Vagina (tissue), 2 donors: ENCODE data around the gene TTC33. TPM values are rescaled to one million over a fixed set of nuclear protein-coding genes. Genes with fewer than 3 reads are reported as not detected.

Source experiments
- DNase-seq, 2 donors: peaks; one replicate each; pipeline ENCODE4 v3.0.0-alpha.2; 2017; ENCODE audit errors: extremely low spot score in 2 of 2
- H3K27ac ChIP-seq: fragments of 200-600 bp; sonication (generic); one replicate; pipeline ENCODE4 v1.5.1; 2019
- H3K27me3 ChIP-seq: fragments of 200-600 bp; sonication (generic); one replicate; pipeline ENCODE4 v1.5.1; 2019
- H3K36me3 ChIP-seq, 2 donors: fragments of 200-600 bp; sonication (generic); one replicate each; pipeline ENCODE4 v1.5.1; 2017 to 2019
- H3K4me1 ChIP-seq: fragments of 200-600 bp; sonication (generic); one replicate; pipeline ENCODE4 v1.5.1; 2019
- H3K4me3 ChIP-seq, 2 donors: fragments of 200-600 bp; sonication (generic); 1 replicate in 1 of 2; 2 replicates in 1 of 2; pipeline ENCODE4 v1.5.1; 2016 to 2019
- H3K9me3 ChIP-seq: fragments of 200-600 bp; sonication (generic); one replicate; pipeline ENCODE4 v1.5.1; 2019
- POLR2A ChIP-seq, 2 donors: fragments of 450-650 bp; IDR thresholded peaks; one replicate each; pipeline ENCODE4 v1.6.1; 2017; ENCODE audit warnings: antibody characterized with exemption in 2 of 2, mild to moderate bottlenecking in 2 of 2, moderate library complexity in 2 of 2
- POLR2AphosphoS5 ChIP-seq, 2 donors: sonication (generic); formaldehyde crosslinking; IDR thresholded peaks; one replicate each; pipeline ENCODE4 v1.9.0; 2017; ENCODE audit warnings: antibody characterized with exemption in 2 of 2, mild to moderate bottlenecking in 2 of 2, low read depth in 1 of 2; ENCODE audit not compliant: insufficient read depth in 1 of 2
- intact Hi-C: fragments of 100-400 bp; cut with DNase I; formaldehyde crosslinking; loops from one replicate; pipeline ENCODE4 v1.15.1; 2023
- total RNA-seq: library from RNA; depleted of rRNA; stranded (reverse); fragments of >200 nt; gene quantifications from one replicate; pipeline ENCODE4 v1.2.3, GENCODE V29; 2016
- TF ChIP-seq, protein P1 (sequence below), 3 experiments: fragments of 450-650 bp in 2 of 3; fragments of 200-600 bp in 1 of 3; sonication (generic) in 1 of 3; IDR thresholded peaks; one replicate each; pipeline ENCODE4 v1.5.1; 2017 to 2019; ENCODE audit warnings: antibody characterized with exemption in 3 of 3, mild to moderate bottlenecking in 2 of 3, moderate library complexity in 2 of 3

The TTC33 gene
- total RNA-seq, 1 donor from 2014 or later: 12.8 TPM

- Histone ChIP-seq H3K27ac (no peak overlapping the region), H3K36me3 (no peaks in the 10 kb centered on the region), H3K27me3 (no peaks in the 10 kb centered on the region), H3K9me3 (no peaks in the 10 kb centered on the region), H3K4me1 (no peaks in the 10 kb centered on the region), H3K4me3 (no peak overlapping the region)
- TF ChIP-seq, protein P1, sequence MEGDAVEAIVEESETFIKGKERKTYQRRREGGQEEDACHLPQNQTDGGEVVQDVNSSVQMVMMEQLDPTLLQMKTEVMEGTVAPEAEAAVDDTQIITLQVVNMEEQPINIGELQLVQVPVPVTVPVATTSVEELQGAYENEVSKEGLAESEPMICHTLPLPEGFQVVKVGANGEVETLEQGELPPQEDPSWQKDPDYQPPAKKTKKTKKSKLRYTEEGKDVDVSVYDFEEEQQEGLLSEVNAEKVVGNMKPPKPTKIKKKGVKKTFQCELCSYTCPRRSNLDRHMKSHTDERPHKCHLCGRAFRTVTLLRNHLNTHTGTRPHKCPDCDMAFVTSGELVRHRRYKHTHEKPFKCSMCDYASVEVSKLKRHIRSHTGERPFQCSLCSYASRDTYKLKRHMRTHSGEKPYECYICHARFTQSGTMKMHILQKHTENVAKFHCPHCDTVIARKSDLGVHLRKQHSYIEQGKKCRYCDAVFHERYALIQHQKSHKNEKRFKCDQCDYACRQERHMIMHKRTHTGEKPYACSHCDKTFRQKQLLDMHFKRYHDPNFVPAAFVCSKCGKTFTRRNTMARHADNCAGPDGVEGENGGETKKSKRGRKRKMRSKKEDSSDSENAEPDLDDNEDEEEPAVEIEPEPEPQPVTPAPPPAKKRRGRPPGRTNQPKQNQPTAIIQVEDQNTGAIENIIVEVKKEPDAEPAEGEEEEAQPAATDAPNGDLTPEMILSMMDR (IDR thresholded peaks at IDR 0.05): no peak
- TF ChIP-seq POLR2AphosphoS5 (IDR thresholded peaks at IDR 0.05; ENCODE audit: insufficient read depth in 1 of 2, low read depth in 1 of 2) (no peak), POLR2A (IDR thresholded peaks at IDR 0.05) (no peak)
- intact Hi-C loops: no loop called here
- no peak for DNase-seq
These were observed 207.7 kb downstream of the TTC33 start for GRCh38 chr5:40547994-40548575.

- Histone ChIP-seq H3K36me3 (no peaks in the 10 kb centered on the region), H3K27me3 (no peaks in the 10 kb centered on the region), H3K4me3 (no peak overlapping the region), H3K9me3 (no peaks in the 10 kb centered on the region), H3K27ac (no peak overlapping the region), H3K4me1 (no peaks in the 10 kb centered on the region)
- DNase-seq: no peak
- TF ChIP-seq, protein P1 (IDR thresholded peaks at IDR 0.05): no peak
- TF ChIP-seq POLR2A (IDR thresholded peaks at IDR 0.05) (no peak), POLR2AphosphoS5 (IDR thresholded peaks at IDR 0.05; ENCODE audit: insufficient read depth in 1 of 2, low read depth in 1 of 2) (no peak)
- intact Hi-C loops: no loop called here
These were observed 208.2 kb downstream of the TTC33 start for GRCh38 chr5:40547557-40547956.

DNA sequence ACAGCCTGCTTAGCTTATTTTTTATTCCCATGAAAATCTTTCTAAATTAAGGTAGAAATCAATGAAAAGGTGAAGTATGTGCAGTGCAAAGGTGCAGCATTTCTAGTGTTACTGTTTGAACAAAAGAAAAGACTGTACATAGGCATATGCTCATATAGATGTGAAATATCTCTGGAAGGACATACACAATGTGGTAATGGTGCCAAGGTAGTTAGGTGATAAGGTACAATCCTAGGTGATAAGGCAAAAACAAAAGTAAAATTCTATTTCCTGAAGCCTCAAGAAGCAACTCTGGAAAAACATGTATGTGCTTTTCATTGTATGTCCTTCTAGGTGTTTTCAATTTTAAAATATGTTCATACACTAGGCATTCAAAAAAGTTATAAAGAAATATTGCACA lies 215.5 kb downstream of the TTC33 start:
- intact Hi-C loops: no loop called here
- Histone ChIP-seq H3K9me3 (no peaks in the 10 kb centered on the region), H3K27ac (no peak overlapping the region), H3K4me3 (no peak overlapping the region), H3K36me3 (no peaks in the 10 kb centered on the region), H3K4me1 (no peaks in the 10 kb centered on the region), H3K27me3 (no peaks in the 10 kb centered on the region)
- TF ChIP-seq POLR2AphosphoS5 (IDR thresholded peaks at IDR 0.05; ENCODE audit: insufficient read depth in 1 of 2, low read depth in 1 of 2): no peak
- TF ChIP-seq POLR2A (IDR thresholded peaks at IDR 0.05): no peak
- TF ChIP-seq, protein P1 (IDR thresholded peaks at IDR 0.05): no peak
- no peak for DNase-seq

- Histone ChIP-seq H3K36me3 (no peaks in the 10 kb centered on the region), H3K4me3 (no peak overlapping the region), H3K4me1 (no peaks in the 10 kb centered on the region), H3K27me3 (no peaks in the 10 kb centered on the region), H3K27ac (no peak overlapping the region), H3K9me3 (no peaks in the 10 kb centered on the region)
- TF ChIP-seq, protein P1 (IDR thresholded peaks at IDR 0.05): no peak
- DNase-seq: no peak
- intact Hi-C loops: no loop called here
These were observed 231.1 kb downstream of the TTC33 start for GRCh38 chr5:40524677-40525076.

DNA sequence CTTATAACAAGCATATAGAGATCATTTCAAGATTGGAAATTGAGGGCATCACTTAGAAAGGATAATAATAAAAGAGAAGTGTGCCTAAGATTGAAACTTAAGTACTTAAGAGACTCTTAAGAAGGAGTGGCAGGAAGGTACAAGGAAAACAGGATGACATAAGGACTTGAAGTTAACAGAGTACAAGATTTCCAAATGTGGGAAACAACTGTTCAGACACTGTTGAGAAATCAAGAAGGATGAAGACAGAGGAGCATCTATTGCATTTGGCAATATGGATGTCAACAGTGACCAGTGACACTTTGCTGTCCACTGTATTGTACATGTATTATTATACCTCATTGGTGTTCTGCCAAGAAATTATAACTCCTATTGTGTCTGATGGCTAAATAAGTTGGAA lies 233.8 kb downstream of the TTC33 start:
- H3K9me3 ChIP-seq: no peaks in the 10 kb centered on the region
- no peaks in the 10 kb centered on the region for H3K36me3 ChIP-seq
- no peaks in the 10 kb centered on the region for H3K27me3 ChIP-seq
- intact Hi-C loops: no loop called here
- H3K4me1 ChIP-seq: no peaks in the 10 kb centered on the region
- DNase-seq: no peak
- TF ChIP-seq POLR2AphosphoS5 (IDR thresholded peaks at IDR 0.05; ENCODE audit: insufficient read depth in 1 of 2, low read depth in 1 of 2): no peak
- TF ChIP-seq, protein P1 (IDR thresholded peaks at IDR 0.05): no peak
- no peak for TF ChIP-seq POLR2A (IDR thresholded peaks at IDR 0.05)
- H3K4me3 ChIP-seq: no peak overlapping the region
- H3K27ac ChIP-seq: no peak overlapping the region
